Activated T-cell treated with anti-CD3 and anti-CD28 coated beads, Interleukin-2, amount 50 U/mL, for 1 hour (primary cell): ENCODE data around the gene SNAI3.

ENCODE experiments used
- DNase-seq: peaks from one replicate; pipeline ENCODE4 v3.0.0-alpha.2; 2020

The SNAI3 gene

DNA sequence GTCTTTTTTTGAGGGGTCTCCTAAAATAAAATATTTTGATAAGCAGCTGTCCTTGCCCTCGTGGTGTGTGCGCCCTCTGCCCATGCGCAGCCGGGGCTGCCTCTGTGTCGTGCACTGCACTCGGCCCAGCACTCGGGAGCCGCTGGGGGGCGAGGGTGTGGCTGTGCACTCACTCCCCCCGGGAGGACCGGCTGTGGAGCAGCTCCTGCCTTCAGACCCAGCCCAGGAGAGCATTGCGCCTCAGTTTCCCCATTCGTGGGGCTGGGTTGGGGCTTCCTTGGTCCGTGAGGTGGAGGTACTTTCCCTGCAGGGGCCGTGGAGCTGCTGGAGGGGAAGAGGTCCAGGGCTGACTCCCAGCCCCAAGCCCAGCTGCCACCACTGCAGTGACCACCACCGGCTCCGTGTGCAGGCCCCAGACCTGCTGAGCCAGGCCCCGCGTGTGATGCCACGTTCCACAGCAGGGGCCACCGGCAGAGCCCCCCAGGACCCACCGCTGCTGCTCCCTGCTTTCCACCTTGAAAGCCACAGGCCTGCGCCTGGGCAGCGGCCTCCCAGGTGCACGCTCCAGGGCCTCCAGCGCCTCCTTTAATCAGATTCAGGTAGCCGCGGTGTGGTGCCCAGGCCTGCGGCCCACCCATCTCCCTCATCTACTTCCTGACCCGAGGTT lies 54.3 kb downstream of the SNAI3 start:
- DNase-seq, result no peak

DNA sequence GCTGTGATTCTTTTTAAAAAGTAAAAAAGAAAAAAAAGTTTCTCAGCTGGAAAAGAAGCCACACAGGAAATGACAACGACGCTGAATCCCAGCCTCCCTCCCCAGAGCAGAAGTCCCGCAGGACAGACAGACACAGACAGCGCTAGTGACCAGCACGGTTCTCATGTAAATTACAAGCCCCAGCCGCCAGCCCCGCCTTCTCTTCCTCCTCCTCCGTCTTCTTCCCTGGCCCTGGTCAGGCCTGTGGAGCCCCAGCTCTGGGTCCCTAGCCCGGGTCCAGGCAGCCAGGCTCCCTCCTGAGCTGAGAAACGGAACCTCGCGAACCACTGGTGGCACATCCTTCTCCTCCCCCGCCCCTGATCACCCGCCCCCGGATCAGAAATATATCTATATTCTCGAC lies 54.9 kb downstream of the SNAI3 start:
- DNase-seq, result no peak

DNA sequence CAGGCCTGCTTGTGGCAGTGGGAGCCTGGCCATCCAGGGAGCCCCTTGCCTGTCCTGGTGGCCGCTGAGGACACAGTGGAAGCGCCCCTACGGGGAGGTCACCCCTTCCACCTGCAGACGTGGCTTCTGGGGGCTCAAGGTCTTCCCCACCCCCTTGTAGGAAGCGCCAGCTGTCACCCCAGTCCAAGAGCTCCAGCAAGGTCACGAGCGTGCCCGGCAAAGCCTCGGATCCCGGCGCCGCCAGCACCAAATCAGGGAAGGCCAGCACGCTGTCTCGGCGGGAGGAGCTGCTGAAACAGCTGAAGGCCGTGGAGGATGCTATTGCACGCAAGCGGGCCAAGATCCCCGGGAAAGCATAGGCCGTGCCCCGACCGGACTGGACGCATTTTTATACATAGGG lies 55.4 kb downstream of the SNAI3 start:
- DNase-seq, result no peak

DNA sequence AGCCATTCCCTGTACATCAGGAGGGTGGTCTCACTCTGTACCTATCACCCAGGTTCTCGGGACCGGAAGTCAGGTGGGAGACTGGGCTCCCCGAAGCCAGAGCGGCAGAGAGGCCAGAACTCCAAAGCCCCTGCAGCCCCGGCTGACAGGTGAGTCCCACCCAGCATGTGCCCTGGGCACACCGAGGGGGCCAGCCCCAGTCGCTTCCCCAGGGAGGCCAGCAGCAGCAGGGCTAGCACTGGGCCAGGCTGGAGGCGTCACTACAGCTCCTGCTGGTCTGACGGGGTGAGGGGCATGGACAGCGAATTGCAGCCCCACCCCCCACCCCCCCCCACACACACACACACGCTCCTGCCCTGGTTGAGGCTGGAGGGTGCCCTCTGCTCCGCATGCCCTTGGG lies 55.9 kb downstream of the SNAI3 start:
- DNase-seq, result no peak

DNA sequence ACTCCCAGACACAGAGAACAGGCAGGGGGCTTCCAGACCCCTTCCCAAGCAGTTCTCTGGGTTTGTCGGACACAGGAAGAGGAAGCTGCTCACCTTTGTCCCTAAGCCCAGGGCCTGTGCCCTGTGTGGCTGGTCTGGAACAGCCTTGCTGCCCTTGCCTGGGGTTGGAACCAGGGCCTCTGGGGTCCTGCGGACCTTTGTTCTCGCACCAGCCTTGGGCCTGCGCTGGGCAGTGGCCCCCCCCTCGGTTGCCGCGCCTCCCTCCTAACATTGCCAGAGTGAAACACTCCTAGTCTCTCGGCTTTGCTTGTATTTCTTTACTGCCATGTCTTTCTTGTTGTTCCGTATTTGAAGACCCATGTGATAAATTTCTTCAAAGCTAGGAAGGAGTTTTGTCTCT lies 56.5 kb downstream of the SNAI3 start:
- no peak for DNase-seq

DNA sequence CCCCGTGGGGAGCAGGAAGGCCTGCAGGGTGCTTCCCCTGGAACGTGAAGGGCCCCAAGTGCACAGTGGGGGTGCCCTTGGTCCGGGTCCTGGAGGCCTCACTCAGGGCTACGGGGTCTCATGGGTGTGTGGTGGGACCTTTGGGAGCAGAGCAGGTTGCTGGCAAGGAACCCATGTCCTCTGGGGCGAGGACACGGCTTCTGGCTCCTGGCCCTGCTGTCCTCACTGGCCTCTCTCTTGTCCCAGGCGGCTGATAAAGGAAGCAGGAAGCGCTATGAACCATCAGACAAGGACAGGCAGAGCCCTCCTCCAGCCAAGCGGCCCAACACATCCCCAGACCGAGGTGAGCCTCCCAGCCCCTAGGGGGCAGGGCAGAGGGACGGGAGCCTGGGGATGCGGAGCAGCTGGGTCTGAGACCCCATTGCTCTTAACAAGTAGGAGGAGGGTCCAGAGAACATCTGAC lies 57.8 kb downstream of the SNAI3 start:
- no peak for DNase-seq
